DMS153 (cell line): ENCODE results near the gene TNFSF8.

ENCODE experiments used
- DNase-seq: peaks from one replicate; lab custom pipeline; 2025; lab: John Stamatoyannopoulos, UW

TNFSF8 gene

GRCh38 chr9:114869378-114869777 is 61.0 kb downstream of the TNFSF8 start:
- no peak for DNase-seq

DNA sequence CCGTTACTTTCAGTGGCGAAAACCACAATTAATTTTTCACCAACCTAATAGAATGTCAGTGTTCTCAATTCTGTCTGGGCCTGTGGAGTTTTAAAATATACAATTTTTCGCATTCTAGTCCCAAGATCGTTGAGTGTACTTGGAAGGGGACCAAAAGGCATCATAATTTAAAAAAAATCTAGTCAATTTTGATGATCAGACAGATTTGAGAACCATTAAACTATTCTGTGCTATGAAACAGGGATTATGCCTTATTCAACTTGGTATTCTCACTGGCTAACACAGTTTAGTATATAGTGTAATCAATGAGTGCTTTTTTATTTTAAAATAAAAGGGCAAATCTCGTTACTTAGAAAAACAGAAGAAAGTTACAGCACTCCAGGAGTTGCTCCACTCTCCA is 63.1 kb downstream of the TNFSF8 start:
- DNase-seq, result no peak

- DNase-seq, result no peak
Observed at GRCh38 chr9:114864471-114864870, 65.9 kb downstream of the TNFSF8 start.

DNA sequence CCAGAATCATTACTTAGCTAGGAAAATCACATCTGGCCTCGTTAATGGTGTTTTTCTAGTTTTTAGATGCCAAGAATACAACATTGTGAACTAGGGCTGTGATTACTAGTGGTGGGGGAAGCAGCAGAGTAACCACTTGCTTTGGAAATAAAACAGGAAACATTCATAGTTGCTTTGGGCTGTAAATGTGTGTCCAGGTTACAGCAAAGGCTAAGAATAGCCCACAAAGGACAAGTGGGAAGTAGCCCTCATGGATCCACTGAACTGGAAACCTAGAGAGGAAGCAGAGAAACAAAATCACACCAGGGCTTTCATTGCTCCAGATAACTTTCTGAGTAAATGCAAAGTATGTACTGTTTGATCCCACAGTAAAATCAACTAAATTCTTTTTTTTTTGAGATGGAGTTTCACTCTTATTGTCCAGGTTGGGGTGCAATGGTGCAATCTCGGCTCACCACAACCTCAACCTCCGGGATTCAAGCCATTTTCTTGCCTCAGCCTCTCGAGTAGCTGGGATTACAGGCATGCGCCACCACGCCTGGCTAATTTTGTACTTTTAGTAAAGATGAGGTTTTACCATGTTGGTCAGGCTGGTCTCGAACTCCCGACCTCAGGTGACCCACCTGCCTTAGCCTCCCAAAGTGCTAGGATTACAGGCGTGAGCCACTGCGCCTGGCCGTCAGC is 68.3 kb downstream of the TNFSF8 start:
- DNase-seq, result no peak

DNA sequence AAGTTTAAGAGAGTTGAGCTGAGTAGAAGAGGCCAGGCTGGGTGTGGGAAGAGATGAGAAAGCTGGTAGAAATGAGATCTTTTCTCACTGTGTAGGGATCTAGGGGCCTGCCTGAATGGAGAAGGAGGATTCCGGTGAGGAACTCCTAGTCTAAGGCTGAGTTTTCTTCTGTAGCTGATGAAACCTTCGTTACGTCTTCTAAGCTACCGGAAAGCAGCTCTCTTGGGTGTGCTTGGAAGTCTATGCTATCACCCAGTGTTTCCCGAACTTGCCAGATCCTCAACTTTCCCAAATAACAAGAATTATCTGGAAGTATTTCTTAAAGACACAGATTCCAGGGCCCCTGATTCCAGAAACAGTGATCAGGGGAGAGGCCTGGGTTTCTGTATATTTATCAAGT is 69.1 kb downstream of the TNFSF8 start:
- no peak for DNase-seq

- DNase-seq, result no peak
Observed at GRCh38 chr9:114860187-114860586, 70.2 kb downstream of the TNFSF8 start.

GRCh38 chr9:114856942-114857315 is 73.5 kb downstream of the TNFSF8 start:
- DNase-seq, result no peak

GRCh38 chr9:114856215-114856941 is 74.0 kb downstream of the TNFSF8 start:
- no peak for DNase-seq

GRCh38 chr9:114855488-114855887 is 74.9 kb downstream of the TNFSF8 start:
- no peak for DNase-seq

DNA sequence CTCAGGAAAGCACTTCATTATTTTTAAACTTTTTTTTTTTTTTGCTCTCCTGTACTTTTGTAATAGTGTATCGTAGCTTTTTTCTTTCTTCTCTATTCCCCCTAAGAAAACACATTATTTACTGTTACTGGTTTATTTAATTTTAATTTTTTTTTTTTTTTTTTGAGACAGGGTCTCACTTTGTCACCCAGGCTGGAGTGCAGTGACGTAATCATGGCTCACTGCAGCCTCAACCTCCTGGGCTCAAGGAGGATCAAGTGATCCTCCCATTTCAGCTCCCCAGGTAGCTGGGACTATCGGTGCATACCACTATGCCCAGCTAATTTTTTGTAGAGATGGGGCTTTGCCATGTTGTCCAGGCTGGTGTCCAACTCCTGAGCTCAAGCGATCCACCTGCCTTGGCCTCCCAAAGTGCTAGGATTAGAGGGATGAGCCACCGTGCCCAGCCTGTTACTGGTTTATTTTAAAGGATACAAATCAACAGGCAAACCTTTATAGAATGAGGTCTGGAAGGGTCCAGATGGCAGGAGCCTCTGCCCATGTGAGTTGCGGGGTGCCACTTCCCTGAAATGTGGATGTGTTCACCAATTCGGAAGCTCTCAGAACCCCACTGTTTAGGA is 75.5 kb downstream of the TNFSF8 start:
- no peak for DNase-seq

- no peak for DNase-seq
Observed at GRCh38 chr9:114853071-114853855, 77.1 kb downstream of the TNFSF8 start.

DNA sequence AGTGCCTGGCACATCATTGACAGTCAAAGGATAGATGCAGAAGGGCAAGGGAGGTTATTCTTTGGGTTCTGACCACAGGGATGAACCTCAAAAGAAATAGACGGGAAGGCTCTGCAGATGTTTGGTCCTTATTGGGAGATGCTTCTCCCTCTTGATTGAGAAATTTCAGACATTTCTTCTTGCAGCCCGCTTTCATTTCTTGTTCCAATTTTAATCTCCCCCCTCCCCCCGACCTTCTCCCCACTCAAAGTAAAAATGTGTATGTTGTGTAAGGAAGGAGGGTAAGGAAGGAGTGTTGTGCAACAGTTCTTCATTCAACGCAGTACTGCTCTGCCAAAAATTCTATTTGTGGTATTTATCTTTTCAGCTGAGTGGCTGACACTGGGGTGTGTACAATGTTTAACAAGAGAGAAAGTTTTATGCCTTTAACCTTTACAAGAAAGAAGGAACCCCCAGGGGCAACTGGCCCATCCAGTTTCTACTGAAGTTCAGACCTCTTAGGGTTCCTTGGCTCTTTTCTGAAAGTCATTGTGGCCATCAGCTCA is 78.3 kb downstream of the TNFSF8 start:
- DNase-seq, result no peak

GRCh38 chr9:114851306-114851705 is 79.1 kb downstream of the TNFSF8 start:
- no peak for DNase-seq
